Neural progenitor cell (in vitro differentiated cells): ENCODE measurements around the gene PHRF1.

Experiments used
- EZH2phosphoT487 ChIP-seq: fragments of 200-600 bp; sonication (generic); IDR thresholded peaks from 2 replicates; pipeline ENCODE4 v1.6.1; 2017; ENCODE audit warnings: antibody characterized with exemption
- TF ChIP-seq, protein P1 (sequence below): fragments of 200-600 bp; sonication (generic); IDR thresholded peaks from 2 replicates; pipeline ENCODE4 v1.5.1; 2017; ENCODE audit warnings: antibody characterized with exemption, mild to moderate bottlenecking

DNA sequence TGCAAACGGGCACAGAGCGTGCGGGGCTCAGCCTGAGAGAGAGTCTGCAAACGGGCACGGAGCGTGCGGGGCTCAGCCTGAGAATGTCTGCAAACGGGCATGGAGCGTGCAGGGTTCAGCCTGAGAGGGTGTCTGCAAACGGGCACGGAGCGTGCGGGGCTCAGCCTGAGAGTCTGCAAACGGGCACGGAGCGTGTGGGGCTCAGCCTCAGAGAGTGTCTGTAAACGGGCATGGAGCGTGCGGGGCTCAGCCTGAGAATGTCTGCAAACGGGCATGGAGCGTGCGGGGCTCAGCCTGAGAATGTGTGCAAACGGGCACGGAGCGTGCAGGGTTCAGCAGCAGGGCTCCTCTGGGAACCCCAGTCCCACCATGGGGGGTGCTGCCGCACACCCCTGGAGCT lies 13.5 kb downstream of the PHRF1 start:
- TF ChIP-seq, protein P1, sequence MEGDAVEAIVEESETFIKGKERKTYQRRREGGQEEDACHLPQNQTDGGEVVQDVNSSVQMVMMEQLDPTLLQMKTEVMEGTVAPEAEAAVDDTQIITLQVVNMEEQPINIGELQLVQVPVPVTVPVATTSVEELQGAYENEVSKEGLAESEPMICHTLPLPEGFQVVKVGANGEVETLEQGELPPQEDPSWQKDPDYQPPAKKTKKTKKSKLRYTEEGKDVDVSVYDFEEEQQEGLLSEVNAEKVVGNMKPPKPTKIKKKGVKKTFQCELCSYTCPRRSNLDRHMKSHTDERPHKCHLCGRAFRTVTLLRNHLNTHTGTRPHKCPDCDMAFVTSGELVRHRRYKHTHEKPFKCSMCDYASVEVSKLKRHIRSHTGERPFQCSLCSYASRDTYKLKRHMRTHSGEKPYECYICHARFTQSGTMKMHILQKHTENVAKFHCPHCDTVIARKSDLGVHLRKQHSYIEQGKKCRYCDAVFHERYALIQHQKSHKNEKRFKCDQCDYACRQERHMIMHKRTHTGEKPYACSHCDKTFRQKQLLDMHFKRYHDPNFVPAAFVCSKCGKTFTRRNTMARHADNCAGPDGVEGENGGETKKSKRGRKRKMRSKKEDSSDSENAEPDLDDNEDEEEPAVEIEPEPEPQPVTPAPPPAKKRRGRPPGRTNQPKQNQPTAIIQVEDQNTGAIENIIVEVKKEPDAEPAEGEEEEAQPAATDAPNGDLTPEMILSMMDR, result no peak
- TF ChIP-seq EZH2phosphoT487, result no peak
